MM.1S (cell line): ENCODE measurements around the gene NEBL.

Experiments used
- EZH2 ChIP-seq: fragments of 300-600 bp; sonication (generic); optimal IDR thresholded peaks from 2 replicates; pipeline ENCODE3; 2017; ENCODE audit warnings: low read depth, mild to moderate bottlenecking, antibody characterized with exemption, low read length, mixed read lengths
- EZH2phosphoT487 ChIP-seq: fragments of 300-600 bp; sonication (generic); IDR thresholded peaks from 2 replicates; pipeline ENCODE4 v1.6.1; 2018; ENCODE audit warnings: antibody characterized with exemption, low read length
- TF ChIP-seq, protein P1 (sequence below): fragments of 300-600 bp; sonication (generic); IDR thresholded peaks from 2 replicates; pipeline ENCODE4 v1.5.1; 2016; ENCODE audit warnings: antibody characterized with exemption, low read length, mixed read lengths

DNA sequence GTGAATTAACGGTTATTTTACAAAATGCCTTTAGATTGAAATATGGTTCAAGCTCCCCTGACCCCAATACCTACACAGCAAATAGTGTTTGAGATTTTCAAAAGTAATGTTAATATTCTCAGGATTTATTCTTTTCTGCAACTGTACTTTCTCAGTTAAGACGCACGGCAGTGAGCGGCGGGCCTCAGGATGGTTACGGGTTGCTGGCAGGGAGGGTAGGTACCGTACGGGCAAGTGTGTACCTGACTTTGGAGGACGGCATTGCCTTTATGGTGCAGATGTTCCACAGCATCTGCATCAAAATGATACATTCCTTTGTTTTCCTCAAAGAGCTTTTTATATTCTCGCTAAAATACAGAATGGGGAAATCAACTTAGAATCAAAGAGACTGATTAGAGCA is 44.8 kb downstream of the NEBL start:
- TF ChIP-seq EZH2phosphoT487 (no peak), EZH2 (no peak)
- TF ChIP-seq, protein P1, sequence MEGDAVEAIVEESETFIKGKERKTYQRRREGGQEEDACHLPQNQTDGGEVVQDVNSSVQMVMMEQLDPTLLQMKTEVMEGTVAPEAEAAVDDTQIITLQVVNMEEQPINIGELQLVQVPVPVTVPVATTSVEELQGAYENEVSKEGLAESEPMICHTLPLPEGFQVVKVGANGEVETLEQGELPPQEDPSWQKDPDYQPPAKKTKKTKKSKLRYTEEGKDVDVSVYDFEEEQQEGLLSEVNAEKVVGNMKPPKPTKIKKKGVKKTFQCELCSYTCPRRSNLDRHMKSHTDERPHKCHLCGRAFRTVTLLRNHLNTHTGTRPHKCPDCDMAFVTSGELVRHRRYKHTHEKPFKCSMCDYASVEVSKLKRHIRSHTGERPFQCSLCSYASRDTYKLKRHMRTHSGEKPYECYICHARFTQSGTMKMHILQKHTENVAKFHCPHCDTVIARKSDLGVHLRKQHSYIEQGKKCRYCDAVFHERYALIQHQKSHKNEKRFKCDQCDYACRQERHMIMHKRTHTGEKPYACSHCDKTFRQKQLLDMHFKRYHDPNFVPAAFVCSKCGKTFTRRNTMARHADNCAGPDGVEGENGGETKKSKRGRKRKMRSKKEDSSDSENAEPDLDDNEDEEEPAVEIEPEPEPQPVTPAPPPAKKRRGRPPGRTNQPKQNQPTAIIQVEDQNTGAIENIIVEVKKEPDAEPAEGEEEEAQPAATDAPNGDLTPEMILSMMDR = no peak
